Brain pericyte (primary cell): ENCODE results near the gene SPHK1.

Source experiments
- DNase-seq: peaks from one replicate; pipeline ENCODE4 v3.0.0-alpha.2; 2012; ENCODE audit warnings: low read depth, low spot score

SPHK1 gene

GRCh38 chr17:76432712-76433336 is 48.4 kb downstream of the SPHK1 start:
- DNase-seq, result no peak

DNA sequence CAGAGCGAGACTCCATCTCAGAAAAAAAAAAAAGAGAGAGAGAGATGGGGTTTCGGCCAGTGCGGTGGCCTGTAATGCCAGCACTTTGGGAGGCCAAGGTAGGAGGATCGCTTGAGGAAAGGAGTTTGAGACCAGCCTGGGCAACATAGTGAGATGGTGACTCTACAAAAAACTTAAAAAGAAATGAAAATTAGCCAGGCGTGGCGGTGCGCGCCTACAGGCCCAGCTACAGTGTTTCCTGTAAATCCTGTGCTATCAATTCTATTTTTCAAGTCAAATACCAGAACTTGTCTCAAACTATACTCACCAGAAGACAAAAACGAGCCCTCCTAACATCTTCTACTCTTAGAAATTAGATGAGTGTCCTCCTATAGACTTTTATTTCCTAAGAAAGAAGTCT is 49.3 kb downstream of the SPHK1 start:
- no peak for DNase-seq

DNA sequence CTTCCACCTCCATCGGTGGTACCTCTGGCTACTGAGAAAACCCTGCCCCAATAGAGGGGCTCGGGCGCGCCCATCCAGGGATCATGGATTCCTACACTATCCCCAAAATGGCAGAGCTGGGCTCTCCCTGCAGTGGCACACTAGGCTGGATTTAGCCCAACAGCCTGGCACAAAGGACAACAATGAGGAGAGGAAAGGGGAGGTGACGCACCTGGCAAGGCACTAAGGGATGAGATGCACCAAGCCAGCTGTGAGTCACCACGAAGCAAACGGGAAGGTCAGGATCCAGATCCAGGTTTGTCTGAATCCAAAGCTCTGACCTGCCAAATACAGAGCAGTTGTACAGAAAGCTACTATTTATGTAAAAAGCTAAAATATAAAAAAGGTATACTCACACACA is 50.5 kb downstream of the SPHK1 start:
- no peak for DNase-seq

GRCh38 chr17:76435751-76436150 is 51.3 kb downstream of the SPHK1 start:
- no peak for DNase-seq
